UCSD-AML1 (cell line): Measurements from ENCODE around the gene ZP2.
A peak's percentile ranks its signal among the peaks of the same experiment; 100 is the strongest.
"Not testable (repeated sequence)": the region's sequence is repeated elsewhere in the genome, so short reads cannot be mapped to it uniquely, and the experiment has no call there.

ENCODE experiments used
- DNase-seq: peaks from one replicate; lab custom pipeline; 2025; ENCODE audit not compliant: unreplicated experiment; lab: John Stamatoyannopoulos, UW

Gene ZP2

DNA sequence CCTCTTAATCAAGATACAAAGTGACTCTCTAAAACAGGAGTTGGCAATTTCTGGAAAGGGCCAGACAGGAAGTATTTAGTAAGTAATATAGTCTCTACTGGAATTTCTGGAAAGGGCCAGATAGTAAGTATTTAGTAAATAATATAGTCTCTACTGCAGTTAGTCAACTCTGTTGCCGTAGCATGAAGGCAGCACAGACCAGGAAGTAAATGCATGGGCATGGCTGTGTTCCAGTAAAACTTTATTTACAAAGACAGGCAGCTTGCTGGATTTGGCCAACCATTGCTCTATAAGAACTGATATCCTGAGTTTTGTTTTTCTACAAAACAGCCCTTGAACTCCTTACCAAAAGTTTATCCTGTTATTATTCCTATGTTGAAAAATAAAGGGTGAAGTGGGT, 36.0 kb downstream of the ZP2 start:
- no peak for DNase-seq

DNA sequence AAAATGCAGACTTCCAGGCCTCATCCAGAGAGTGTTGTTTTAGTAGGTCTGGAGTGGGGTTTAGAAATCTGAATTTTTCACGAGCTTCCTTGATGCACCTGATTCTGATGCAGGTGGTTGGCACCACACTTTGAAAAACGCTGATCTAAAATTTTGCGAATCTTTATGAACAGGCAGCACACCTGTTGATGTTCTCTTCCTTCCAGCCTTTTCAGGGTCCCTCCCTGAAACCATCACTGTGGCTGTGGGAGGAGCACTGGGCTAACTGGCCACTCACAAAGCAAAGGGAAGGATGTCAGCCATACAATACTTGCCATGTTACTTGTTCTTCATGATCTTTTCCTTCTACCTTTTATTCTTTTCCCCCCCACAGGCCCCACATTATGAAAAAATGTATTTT, 38.7 kb downstream of the ZP2 start:
- DNase-seq, result no peak

DNA sequence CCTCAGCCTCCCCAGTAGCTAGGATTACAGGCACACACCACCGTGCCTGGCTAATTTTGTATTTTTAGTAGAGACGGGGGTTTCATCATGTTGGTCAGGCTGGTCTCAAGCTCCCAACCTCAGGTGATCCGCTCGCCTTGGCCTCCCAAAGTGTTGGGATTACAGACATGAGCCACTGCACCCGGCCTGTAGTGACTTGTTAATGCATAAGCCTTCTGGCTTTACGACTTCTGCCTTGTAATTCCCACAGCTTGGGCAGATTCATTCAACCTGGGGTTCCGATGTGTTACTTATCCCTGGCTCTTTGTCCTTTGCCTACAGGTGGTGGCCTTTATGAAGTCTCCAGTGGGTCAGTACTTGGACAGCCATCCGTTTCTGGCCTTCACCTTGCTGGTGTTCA, 41.3 kb downstream of the ZP2 start:
- not testable (repeated sequence) for DNase-seq

DNA sequence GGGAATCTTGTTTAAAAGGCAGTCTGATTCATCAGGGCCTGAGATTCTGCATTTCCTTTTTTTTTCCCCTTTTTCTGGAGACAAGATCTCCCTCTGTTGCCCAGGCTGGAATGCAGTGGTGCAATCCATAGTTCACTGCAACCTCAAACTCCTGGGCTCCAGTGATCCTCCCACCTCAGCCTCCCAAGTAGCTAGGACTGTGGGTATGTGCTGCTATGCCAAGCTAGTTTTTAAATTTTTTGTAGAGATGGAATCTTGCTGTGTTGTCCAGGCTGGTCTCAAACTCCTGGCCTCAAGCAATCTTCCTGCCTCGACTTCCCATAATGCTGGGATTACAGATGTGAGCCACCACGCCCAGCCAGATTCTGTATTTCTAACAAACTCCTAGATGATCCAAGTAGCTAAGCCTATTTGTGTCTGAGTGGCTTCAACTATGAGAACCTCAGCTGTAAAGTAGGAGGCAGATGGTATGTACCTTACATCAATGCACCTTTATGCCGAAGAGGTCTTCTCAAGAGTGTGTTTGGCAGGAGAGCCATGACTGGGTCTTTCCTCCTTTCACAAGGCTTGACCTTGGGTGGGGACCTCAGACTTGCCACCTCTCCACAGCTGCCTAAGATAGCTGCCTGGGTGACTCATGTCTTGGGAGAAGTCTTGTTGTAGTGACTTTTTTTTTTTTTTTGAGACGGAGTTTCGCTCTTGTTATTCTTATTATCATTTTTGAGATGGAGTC, 42.0 kb downstream of the ZP2 start:
- no peak for DNase-seq

DNA sequence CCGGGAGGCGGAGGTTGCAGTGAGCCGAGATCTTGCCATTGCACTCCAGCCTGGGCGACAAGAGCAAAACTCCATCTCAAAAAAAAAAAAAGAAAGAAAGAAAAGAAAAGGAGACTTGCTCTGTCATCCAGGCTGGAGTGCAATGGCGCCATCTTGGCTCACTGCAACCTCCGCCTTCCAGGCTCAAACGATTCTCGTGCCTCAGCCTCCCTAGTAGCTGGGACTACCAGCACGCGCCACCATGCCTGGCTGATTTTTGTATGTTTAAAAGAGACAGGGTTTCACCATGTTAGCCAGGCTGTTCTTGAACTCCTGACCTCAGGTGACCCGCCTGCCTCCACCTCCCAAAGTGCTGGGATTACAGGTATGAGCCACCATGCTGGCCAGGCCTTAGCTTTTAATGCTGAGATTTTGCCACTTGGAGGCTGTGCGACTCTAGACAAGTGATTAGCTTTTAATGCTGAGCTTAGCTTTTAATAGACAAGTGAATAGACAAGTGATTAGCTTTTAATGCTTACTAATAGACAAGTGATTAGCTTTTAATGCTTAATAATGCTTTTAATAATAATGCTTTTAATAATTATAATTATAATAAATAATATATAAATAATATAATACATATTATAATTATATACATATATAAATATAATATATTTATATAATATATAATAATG, 43.3 kb downstream of the ZP2 start:
- DNase-seq, result no peak

DNA sequence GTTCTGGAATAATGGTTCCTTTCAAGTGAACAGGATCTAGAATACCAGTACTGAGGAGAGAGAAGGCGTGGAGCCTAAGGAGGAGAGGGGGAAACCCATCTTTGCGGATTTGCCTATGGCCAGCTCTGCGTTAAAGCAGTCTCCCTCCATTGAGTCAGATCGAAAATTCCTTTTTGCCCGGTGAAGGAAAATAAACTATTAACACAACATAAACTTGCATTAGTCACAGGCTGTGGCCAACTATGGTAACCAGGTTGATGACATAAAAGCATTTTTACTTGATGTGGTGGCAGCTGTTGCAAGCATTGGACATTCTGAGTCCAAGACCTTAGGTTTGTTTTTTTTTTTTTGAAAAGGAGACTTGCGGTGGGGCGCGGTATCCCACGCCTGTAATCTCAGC, 44.0 kb downstream of the ZP2 start:
- DNase-seq, result no peak

DNA sequence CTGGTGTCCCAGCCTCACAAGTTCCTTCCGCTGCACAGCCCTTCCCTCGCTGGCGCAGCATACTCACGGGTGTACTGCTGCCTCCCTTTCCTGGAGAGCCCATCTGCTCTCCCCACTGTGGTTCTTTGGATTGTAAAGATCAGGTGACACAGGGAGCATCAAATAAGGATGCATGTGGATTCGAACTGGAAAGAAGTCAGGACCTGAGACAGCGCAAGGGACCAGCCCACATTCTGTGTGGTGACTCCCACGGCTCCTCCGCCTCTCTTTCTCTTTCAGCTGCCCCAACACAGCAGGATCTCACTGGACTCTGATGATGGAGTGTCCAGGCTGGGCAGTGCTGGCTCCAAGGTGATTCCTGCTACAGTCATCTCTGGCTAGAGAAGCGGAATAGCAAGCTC, 44.8 kb downstream of the ZP2 start:
- no peak for DNase-seq

DNA sequence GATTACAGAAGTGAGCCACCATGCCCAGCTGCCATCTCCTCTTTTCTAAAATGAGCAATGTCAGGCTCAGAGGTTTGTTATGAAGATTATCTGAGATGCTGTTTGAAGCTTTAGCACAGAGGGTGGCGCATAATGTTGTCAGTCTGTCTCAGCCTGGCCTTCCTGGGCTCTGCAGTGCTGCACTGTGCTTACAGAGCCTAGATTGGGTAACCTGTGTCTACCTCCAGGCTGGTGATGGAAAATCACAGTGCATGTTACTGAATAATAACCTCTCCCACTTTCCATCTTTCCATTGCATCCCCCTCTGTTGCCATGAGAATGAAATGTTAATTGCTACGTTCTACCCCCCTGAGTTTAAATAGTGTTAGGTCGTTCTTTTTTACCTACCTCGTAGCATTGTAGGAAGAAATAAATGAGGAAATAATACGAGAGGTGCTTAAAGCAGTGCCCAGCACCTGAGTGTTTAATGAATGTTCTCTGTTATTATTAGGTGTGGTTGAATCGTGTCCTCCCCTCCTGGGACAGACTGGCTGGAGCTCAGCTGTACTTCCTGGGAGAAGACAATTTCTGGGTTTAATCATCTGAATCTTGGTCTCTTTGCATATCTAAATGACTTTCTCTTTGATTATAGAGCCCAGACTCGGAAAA, 46.7 kb downstream of the ZP2 start:
- no peak for DNase-seq

DNA sequence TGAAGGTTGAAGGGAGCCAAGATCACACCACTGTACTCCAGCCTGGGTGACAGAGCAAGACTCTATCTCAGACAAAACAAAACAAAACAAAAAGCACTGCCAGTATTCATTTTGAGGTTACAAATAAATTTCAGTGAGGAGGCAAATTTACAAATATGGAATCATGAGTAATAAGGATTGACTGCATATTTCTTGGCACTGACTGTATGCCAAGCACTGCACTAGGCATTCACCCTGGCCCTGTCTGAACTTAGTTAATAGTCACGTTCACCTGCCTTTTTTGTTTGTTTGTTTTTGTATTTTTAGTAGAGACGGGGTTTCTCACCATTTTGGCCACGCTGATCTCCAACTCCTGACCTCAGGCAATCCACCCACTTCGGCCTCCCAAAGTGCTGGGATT, 47.8 kb downstream of the ZP2 start:
- no peak for DNase-seq

DNA sequence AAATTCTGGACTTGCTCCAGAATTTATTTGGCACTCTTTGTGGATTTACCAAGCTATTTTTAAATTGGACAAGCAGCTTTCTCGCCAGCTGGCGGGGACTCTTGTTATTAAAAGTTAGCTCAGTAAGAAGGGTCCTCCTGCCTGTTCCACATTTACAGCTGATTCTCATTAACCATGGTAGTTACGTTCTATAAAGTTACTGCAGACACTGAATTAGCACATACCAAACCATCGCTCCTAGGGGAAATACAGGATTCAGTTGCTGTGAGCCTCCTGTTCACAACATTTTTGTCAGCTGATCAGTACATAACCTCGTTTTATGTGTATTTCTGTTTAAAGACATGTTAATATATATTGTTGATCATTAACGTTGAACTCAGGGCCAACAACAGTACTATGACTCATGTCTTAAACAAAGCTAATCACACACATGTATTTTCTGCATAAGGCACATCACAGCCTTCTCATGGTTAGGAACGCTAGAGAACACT, 48.7 kb downstream of the ZP2 start:
- no peak for DNase-seq

DNA sequence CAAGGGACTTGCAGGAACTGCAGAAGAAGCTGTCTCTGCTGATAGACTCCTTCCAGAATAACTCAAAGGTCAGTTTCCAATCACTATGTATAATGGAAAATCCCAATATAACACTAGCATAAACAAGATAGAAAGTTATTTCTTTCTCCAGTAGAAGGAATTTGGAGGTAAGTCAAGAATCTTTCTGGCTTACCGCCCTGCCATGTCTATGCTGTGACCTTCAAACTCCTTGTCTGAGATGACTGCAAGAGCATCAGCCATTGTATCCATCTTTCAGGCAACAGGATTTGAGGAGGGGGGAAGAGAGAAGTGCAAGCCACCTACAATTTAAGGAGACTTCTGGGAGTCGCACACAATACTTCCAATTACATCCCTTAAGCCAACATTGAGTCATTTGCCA, 50.2 kb downstream of the ZP2 start:
- no peak for DNase-seq

DNA sequence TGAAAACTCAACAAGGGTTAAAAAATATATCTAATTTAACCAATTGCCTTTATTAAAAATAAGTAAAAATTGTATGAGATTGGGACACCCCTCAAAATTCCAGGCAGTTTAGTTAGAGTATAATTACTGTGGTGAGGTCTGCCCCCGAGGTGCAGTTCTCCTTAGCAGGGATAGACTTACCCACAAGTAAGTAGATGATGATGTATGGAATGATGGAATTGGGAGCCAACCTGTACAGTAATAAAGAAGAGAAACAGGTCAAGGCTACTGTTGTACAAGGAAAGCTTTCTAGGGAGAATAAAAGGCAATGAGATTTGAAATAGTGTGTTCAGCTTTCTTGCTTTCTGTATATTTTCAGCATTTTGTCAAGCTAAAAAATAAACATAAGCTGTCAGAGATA, 51.1 kb downstream of the ZP2 start:
- DNase-seq, result no peak

DNA sequence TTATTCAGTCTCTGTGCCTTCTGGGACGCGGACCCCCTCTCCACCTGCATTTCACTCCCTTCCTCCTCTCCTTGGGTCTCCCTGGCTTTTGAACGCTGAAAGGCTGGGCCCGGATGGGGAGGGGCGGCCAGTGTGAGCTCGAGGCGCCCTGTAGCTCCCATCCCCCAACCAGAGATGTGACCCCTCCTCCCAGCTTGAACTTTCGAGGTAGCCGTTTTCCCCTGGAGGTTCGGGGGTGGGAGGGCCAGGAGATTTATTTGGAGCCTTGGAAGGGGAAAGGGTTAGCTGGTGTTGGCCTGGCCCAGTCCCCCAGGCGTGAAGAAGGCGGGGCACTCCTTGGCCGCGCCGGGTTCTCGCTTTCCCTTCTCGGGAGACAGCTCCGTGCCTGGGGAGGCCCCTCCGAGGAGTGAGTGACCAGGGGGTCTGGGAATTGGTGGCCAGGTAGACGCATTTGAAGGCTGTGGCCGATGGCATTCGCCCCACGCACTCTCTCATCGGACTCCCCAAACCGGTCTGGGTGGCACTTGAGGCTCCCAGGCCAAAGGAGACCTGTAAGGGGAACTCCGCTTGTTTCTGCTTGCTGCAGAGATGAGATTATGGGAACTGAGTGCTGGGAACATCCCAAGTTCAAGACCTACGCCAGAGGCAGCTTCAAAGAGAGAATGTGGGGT, 52.0 kb downstream of the ZP2 start:
- DNase-seq, result peak; percentile 63

DNA sequence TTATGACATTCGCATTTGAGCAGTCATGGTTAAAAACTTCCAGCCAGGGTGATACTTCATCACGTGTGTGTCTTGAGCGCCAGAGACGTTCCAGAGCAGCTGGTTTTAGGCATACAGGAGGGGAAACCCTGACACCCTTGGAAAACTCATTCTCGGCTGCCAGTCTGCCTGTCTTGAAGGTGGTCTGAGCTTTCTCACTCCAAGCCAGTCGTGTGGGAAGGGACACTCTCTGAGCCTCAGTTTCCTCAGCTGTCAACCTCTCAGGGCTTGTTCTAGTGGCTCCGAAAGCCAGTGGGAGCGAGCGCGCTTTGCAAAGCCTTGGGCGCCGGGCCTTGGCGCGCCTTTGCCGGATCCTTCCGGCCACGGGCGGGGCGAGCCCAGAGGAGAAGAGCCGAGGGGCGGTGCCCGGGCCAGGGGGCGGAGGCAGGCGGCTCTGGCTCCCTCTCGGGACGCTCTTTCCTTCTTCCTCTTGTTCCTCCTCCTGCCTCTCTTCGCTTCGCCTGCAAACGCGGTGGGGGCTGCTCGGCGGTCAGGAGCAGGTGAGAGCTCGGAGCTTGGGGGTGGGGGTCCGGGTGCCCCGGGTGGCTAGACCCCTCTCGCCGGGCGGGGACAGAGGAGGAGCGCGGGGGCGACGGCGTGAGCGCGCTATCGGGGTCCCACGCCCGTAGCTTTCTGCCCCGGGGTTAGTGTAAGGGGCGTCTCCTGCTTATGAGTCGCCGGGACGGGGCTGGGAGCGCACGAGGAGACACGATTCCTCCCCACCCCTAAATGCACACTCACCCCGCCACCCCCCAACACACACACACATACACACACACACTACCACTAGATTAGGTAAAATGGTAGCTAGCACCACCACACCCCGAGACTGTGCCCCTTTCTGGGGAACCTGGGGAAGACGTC, 52.9 kb downstream of the ZP2 start, which contains the start of gene LDAF1:
Gene LDAF1, plus strand, starts transcription at position 467 of the 903 bp plus-strand sequence. CDS start 2,509 bp downstream, outside the sequence.
- DNase-seq, result peak; percentile 84

DNA sequence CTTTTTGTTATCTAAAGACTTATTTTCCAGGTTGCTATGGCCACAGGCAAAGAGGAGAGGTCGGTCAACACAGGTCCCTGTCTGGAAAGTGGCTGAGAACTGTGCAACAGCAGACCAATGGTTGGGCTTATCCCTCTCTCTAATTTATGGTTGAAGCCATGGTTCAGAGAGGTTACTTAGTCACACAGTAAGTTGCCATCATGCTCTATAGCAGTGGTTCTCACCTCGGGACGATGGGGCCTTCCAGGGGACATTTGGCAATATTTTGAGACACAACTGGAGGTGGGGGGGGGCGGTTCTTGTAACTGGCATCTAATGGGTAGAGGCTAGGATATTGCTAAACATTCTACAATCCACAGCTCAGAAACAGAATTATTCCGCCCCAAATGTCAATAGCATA, 53.7 kb downstream of the ZP2 start:
- no peak for DNase-seq

DNA sequence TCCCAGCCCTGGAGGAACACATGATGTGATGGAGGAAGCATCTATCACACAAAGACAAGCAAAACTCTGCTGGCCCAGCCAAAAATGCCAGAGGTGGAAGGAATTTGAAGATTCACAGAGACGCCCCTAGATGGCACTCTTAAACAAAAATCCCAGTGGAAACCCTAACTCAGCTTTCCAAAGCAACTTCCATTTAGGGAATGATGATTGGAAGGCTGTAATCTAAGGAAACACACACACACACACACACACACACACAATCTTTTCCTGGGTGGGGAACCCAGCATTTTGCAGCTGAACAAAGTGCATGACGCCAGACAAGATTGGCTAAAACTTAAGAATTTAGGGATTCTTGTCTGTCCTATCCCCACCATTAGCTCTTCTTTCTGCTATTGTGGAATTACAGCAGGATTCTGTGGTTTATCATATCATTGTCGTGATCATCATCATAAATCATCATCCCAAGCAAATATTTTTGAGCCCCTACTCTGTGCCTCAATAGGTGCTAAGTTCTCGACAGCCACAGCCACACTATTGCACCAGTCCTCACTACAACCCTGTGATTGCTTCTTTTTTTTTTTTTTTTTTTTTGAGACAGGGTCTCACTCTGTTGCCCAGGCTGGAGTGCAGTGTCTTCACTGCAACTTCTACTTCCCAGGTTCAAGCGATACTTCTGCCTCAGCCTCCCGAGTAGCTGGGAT, 54.5 kb downstream of the ZP2 start:
- peak; percentile 43 for DNase-seq

DNA sequence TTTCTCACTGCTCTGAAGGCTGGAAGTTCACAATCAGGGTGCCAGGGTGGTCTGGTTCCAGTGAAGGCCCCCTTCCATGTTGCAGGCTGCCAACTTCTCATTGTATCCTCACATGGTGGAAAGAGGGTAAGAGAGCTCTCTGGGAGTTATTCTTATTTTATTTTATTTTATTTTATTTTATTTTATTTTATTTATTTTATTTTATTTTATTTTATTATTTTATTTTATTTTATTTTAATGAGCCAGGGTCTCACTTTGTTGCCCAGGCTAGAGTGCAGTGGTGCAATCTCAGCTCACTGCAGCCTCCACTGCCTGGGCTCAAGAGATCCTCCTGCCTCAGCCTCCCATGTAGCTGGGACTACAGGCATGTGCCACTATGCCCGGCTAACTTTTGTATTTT, 55.4 kb downstream of the ZP2 start:
- not testable (repeated sequence) for DNase-seq

DNA sequence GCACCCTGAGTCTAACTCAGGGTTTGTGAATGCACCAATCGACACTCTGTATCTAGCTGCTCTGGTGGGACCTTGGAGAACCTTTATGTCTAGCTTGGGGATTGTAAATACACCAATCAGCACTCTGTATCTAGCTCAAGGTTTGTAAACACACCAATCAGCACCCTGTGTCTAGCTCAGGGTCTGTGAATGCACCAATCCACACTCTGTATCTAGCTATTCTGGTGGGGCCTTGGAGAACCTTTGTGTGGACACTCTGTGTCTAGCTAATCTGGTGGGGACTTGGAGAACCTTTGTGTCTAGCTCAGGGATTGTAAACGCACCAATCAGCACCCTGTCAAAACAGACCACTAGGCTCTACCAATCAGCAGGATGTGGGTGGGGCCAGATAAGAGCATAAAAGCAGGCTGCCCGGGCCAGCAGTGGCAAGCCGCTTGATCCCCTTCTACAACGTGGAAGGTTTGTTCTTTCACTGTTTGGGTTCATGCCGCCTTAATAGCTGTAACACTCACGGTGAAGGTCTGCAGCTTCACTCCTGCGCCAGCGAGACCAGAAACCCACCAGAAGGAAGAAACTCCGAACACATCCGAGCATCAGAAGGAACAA, 58.1 kb downstream of the ZP2 start:
- not testable (repeated sequence) for DNase-seq
